GM23338 (cell line): Measurements from ENCODE around the gene LRRIQ4. TPM values are rescaled to one million over a fixed set of nuclear protein-coding genes. Genes with fewer than 3 reads are reported as not detected.

ENCODE experiments used
- ATAC-seq: fragments of 200-7000 bp; cut with Tn5 transposase; 3 replicates; pipeline ENCODE4 v1.9.1; 2020
- DNase-seq: peaks from one replicate; pipeline ENCODE4 v3.0.0-alpha.2; 2015; ENCODE audit warnings: low spot score
- H2AFZ ChIP-seq: fragments of 200-600 bp; sonication (generic); 2 replicates; pipeline ENCODE4 v1.8.0; 2016; ENCODE audit warnings: antibody characterized with exemption, mild to moderate bottlenecking, moderate library complexity
- H3F3A ChIP-seq: fragments of 200-600 bp; sonication (generic); replicated peaks from 2 replicates; pipeline ENCODE4 v1.8.0; 2017; ENCODE audit warnings: antibody characterized with exemption, mixed run types, low read depth
- H3K27ac ChIP-seq: fragments of 200-600 bp; sonication (generic); 2 replicates; pipeline ENCODE4 v1.6.1; 2016; ENCODE audit warnings: low read depth
- H3K27me3 ChIP-seq: fragments of 200-600 bp; sonication (generic); 2 replicates; pipeline ENCODE4 v1.8.0; 2016; ENCODE audit warnings: mild to moderate bottlenecking, mixed run types, moderate library complexity; ENCODE audit not compliant: insufficient read depth
- H3K36me3 ChIP-seq: fragments of 200-600 bp; sonication (generic); 2 replicates; pipeline ENCODE4 v1.8.0; 2016; ENCODE audit warnings: mild to moderate bottlenecking; ENCODE audit not compliant: insufficient read depth
- H3K4me1 ChIP-seq: fragments of 200-600 bp; sonication (generic); 2 replicates; pipeline ENCODE4 v1.8.0; 2016; ENCODE audit warnings: mild to moderate bottlenecking, moderate library complexity; ENCODE audit not compliant: insufficient read depth
- H3K4me2 ChIP-seq: fragments of 200-600 bp; sonication (generic); 2 replicates; pipeline ENCODE4 v1.7.1; 2017; ENCODE audit warnings: mixed run types
- H3K4me3 ChIP-seq: fragments of 200-600 bp; sonication (generic); 2 replicates; pipeline ENCODE4 v1.6.1; 2016; ENCODE audit warnings: mixed run types
- H3K79me2 ChIP-seq: fragments of 200-600 bp; sonication (generic); replicated peaks from 2 replicates; pipeline ENCODE4 v1.8.0; 2017; ENCODE audit warnings: mild to moderate bottlenecking; ENCODE audit not compliant: insufficient read depth
- H3K9me2 ChIP-seq: fragments of 200-600 bp; sonication (generic); 2 replicates; pipeline ENCODE4 v1.8.0; 2017; ENCODE audit not compliant: insufficient read depth
- H4K20me1 ChIP-seq: fragments of 200-600 bp; sonication (generic); replicated peaks from 2 replicates; pipeline ENCODE4 v1.8.0; 2017; ENCODE audit warnings: mild to moderate bottlenecking; ENCODE audit not compliant: insufficient read depth
- H3K27ac Mint-ChIP-seq: 2 replicates; pipeline ENCODE4 v1.8.0; 2020; ENCODE audit warnings: inconsistent platforms, mild to moderate bottlenecking, moderate library complexity, mixed read lengths
- H3K27me3 Mint-ChIP-seq: 3 replicates; pipeline ENCODE4 v1.8.0; 2022; ENCODE audit warnings: low read depth, mild to moderate bottlenecking, moderate library complexity, mixed read lengths, inconsistent platforms; ENCODE audit not compliant: insufficient read depth, poor library complexity
- H3K36me3 Mint-ChIP-seq: 3 replicates; pipeline ENCODE4 v1.8.0; 2021; ENCODE audit warnings: low read depth, mild to moderate bottlenecking, inconsistent platforms, moderate library complexity, mixed read lengths
- H3K4me1 Mint-ChIP-seq: 3 replicates; pipeline ENCODE4 v1.8.0; 2020; ENCODE audit warnings: mild to moderate bottlenecking, inconsistent platforms, mixed read lengths
- H3K4me3 Mint-ChIP-seq: 3 replicates; pipeline ENCODE4 v1.8.0; 2021; ENCODE audit warnings: moderate library complexity, mild to moderate bottlenecking, inconsistent platforms, mixed read lengths
- H3K9me3 Mint-ChIP-seq: 3 replicates; pipeline ENCODE4 v1.8.0; 2020; ENCODE audit warnings: moderate library complexity, mild to moderate bottlenecking, inconsistent platforms, mixed read lengths
- CTCF ChIP-seq, 2 experiments: fragments of 200-600 bp in 1 of 2; sonication (generic) in 1 of 2; conservative IDR thresholded peaks; 2 replicates each; pipeline versions ENCODE4 v1.5.1 to v1.6.1; 2016 to 2017; ENCODE audit warnings: antibody characterized with exemption in 2 of 2, low read depth in 2 of 2, mild to moderate bottlenecking in 2 of 2, moderate library complexity in 1 of 2
- NANOG ChIP-seq: IDR thresholded peaks from 2 replicates; pipeline ENCODE4 v1.6.1; 2016; ENCODE audit warnings: antibody characterized with exemption, borderline replicate concordance
- REST ChIP-seq: IDR thresholded peaks from one replicate; pipeline ENCODE4 v1.6.1; 2018; ENCODE audit warnings: antibody characterized with exemption; ENCODE audit not compliant: unreplicated experiment
- STAT1 ChIP-seq: IDR thresholded peaks from one replicate; pipeline ENCODE4 v1.6.1; 2016; ENCODE audit warnings: antibody characterized with exemption; ENCODE audit not compliant: unreplicated experiment
- ZNF331 ChIP-seq: fragments of 250-450 bp; sonication (Bioruptor Pico); IDR thresholded peaks from 2 replicates; pipeline ENCODE4 v1.5.0; 2020; ENCODE audit warnings: low read depth, mild to moderate bottlenecking, moderate library complexity
- ZNF462 ChIP-seq: fragments of 250-450 bp; sonication (Bioruptor Pico); IDR thresholded peaks from 2 replicates; pipeline ENCODE4 v1.5.0; 2020; ENCODE audit warnings: mild to moderate bottlenecking, moderate library complexity
- polyA plus RNA-seq: library from polyadenylated mRNA; unstranded; fragments of >200 nt; fragmentation: Nextera tagmentation; extraction: Ambion mirVana; gene quantifications from 2 replicates; pipeline ENCODE4 v1.2.1, GENCODE V29; 2016
- total RNA-seq: library from RNA; depleted of rRNA; stranded (reverse); fragments of >200 nt; shearing (Covaris generic); gene quantifications from 2 replicates; pipeline ENCODE4 v1.2.3, GENCODE V29; 2014

LRRIQ4 gene
- total and polyA plus RNA-seq, 2 experiments from 2014 or later: 0.29 TPM; not detected in 1

- H3K27ac ChIP-seq: no peak overlapping the region
- no peaks in the 10 kb centered on the region for H3K9me2 ChIP-seq
- ATAC-seq: no peak; the same call in 1 of the 3 replicates
- Mint-ChIP-seq H3K4me3 (no peak overlapping the region), H3K36me3 (no peaks in the 10 kb centered on the region), H3K4me1 (peaks cover 3% of the 10 kb centered on the region; the same call in 2 of the 3 replicates), H3K27me3 (peaks cover 2% of the 10 kb centered on the region), H3K27ac (no peak overlapping the region), H3K9me3 (0 out of 3 replicates have a peak, but pooled peaks cover 3% of the 10 kb centered on the region)
- no peaks in the 10 kb centered on the region for H3K79me2 ChIP-seq
- H3K36me3 ChIP-seq: no peaks in the 10 kb centered on the region
- H3F3A ChIP-seq: no peaks in the 10 kb centered on the region
- H3K4me1 ChIP-seq: peaks cover 2% of the 10 kb centered on the region
- no peaks in the 10 kb centered on the region for H4K20me1 ChIP-seq
- TF ChIP-seq ZNF331 (CRISPR knock-in tag): no peak
- TF ChIP-seq REST: no peak
- no peak for TF ChIP-seq NANOG
- TF ChIP-seq STAT1: no peak
- TF ChIP-seq ZNF462: no peak
- TF ChIP-seq CTCF (conservative IDR thresholded peaks at IDR 0.05; ENCODE audit: low read depth in 2 of 2): no peak
- H3K4me3 ChIP-seq: no peak overlapping the region
- H2AFZ ChIP-seq: no peak overlapping the region
- no peak for DNase-seq
- H3K27me3 ChIP-seq: no peaks in the 10 kb centered on the region
- H3K4me2 ChIP-seq: no peak overlapping the region
Measured at GRCh38 chr3:169879845-169880575, 67.3 kb downstream of the LRRIQ4 start.
